Lung (tissue), 12 donors: Measurements from ENCODE around the gene PUSL1. TPM values are rescaled to one million over a fixed set of nuclear protein-coding genes. Genes with fewer than 3 reads are reported as not detected.

Source experiments
- ATAC-seq: fragments of 200-7000 bp; cut with Tn5 transposase; one replicate; pipeline ENCODE4 v1.9.1; 2020; ENCODE audit warnings: moderate number of reproducible peaks; ENCODE audit not compliant: insufficient read depth, low FRiP score
- DNase-seq, 3 donors: peaks; one replicate each; pipeline ENCODE4 v3.0.0-alpha.2; 2013 to 2017
- H3K27ac ChIP-seq, 2 donors: one replicate each; pipeline ENCODE4 v1.5.1; 2013; ENCODE audit warnings: mild to moderate bottlenecking in 2 of 2, moderate library complexity in 2 of 2, control low read depth in 1 of 2, inconsistent platforms in 1 of 2, low read depth in 1 of 2, low read length in 1 of 2
- H3K27me3 ChIP-seq, 3 donors: one replicate each; pipeline ENCODE4 v1.5.1; 2013; ENCODE audit warnings: low read length in 2 of 3; ENCODE audit not compliant: control insufficient read depth in 3 of 3, insufficient read depth in 3 of 3
- H3K36me3 ChIP-seq, 4 donors: one replicate each; pipeline ENCODE4 v1.5.1; 2013; ENCODE audit warnings: low read length in 4 of 4, mild to moderate bottlenecking in 1 of 4, moderate library complexity in 1 of 4; ENCODE audit not compliant: control insufficient read depth in 4 of 4, insufficient read depth in 4 of 4
- H3K4me1 ChIP-seq, 5 donors: one replicate each; pipeline ENCODE4 v1.5.1; 2013; ENCODE audit warnings: low read length in 5 of 5, mild to moderate bottlenecking in 2 of 5, moderate library complexity in 1 of 5; ENCODE audit not compliant: control insufficient read depth in 5 of 5, insufficient read depth in 5 of 5
- H3K4me3 ChIP-seq: one replicate; pipeline ENCODE4 v1.5.1; 2013; ENCODE audit warnings: mild to moderate bottlenecking, control low read depth, moderate library complexity
- H3K9ac ChIP-seq, 2 donors: one replicate each; pipeline ENCODE4 v1.5.1; 2013; ENCODE audit warnings: low read length in 2 of 2, control low read depth in 1 of 2; ENCODE audit not compliant: insufficient read depth in 1 of 2
- H3K9me3 ChIP-seq, 4 donors: one replicate each; pipeline ENCODE4 v1.5.1; 2013; ENCODE audit warnings: low read length in 3 of 4, mild to moderate bottlenecking in 1 of 4, moderate library complexity in 1 of 4; ENCODE audit not compliant: control insufficient read depth in 4 of 4, insufficient read depth in 3 of 4
- WGBS, 2 donors: extraction: QIAGEN DNeasy Blood & Tissue Kit; methylation state at CpG; one replicate each; pipeline ENCODE4 v1.1.7; 2013; 5-methylcytosine and 5-hydroxymethylcytosine counted together
- polyA plus RNA-seq, 2 donors: library from polyadenylated mRNA; stranded (reverse); fragments of 200-250 nt; gene quantifications; one replicate each; pipeline ENCODE4 v1.2.1, GENCODE V29; 2013
- total RNA-seq, 2 donors: library from RNA; depleted of rRNA in 1 of 2; stranded (reverse); fragments of >200 nt in 1 of 2; gene quantifications; one replicate each; pipeline ENCODE4 v1.2.1, GENCODE V29; 2014 to 2021
- TF ChIP-seq, protein P1 (sequence below): IDR thresholded peaks from 2 replicates; pipeline ENCODE4 v1.5.1; 2012; ENCODE audit warnings: mild to moderate bottlenecking; ENCODE audit errors: control extremely low read depth, extremely low read depth
- donor health status: control.
- donor health status: control.
- donor health status: Bipolar disorder and iron deficiency.
- donor health status: healthy.
- donor health status: DM: yes; HTN: yes; CAD: no.

Gene PUSL1
- total and polyA plus RNA-seq, 4 donors = 11.3 to 23.7 (median 18.6) TPM

DNA sequence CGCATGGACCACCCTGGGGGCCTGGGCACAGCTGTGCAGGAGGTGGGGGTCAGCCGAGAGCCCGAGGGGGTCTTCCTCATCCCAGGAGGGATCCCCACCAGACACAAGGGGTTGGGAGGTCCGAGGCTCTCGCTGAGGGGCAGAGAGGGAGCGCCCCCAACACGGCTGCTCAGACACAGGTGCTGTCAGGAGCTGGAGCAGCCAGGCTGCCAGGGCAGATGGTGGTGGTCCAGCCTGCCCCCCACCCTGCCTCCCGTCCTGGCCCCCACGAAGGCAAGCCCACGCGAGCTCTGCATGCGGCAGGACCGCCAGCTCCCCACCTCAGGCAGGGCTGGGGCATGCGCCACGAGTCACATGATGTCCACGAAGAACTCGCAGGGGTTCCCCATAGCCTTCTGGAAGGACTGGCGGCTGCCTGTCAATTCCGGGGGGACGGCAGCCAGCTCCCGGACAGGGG, 27.4 kb downstream of the PUSL1 start:
- ATAC-seq = no peak
- WGBS, 2 donors = 91% methylated on average over 20 to 21 of the region's 21 CpGs
- no peak overlapping the region for H3K4me3 ChIP-seq
- DNase-seq = no peak
- no peak overlapping the region for H3K27ac ChIP-seq
- H3K36me3 ChIP-seq = peaks cover 4 to 53% (median 8%) of the 10 kb centered on the region in 4 donors
- no peaks in the 10 kb centered on the region for H3K27me3 ChIP-seq
- TF ChIP-seq, protein P1, sequence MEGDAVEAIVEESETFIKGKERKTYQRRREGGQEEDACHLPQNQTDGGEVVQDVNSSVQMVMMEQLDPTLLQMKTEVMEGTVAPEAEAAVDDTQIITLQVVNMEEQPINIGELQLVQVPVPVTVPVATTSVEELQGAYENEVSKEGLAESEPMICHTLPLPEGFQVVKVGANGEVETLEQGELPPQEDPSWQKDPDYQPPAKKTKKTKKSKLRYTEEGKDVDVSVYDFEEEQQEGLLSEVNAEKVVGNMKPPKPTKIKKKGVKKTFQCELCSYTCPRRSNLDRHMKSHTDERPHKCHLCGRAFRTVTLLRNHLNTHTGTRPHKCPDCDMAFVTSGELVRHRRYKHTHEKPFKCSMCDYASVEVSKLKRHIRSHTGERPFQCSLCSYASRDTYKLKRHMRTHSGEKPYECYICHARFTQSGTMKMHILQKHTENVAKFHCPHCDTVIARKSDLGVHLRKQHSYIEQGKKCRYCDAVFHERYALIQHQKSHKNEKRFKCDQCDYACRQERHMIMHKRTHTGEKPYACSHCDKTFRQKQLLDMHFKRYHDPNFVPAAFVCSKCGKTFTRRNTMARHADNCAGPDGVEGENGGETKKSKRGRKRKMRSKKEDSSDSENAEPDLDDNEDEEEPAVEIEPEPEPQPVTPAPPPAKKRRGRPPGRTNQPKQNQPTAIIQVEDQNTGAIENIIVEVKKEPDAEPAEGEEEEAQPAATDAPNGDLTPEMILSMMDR = no peak
- peaks cover 0 to 2% (median 0%) of the 10 kb centered on the region in 5 donors for H3K4me1 ChIP-seq
- H3K9ac ChIP-seq = no peak overlapping the region
- peaks cover 0 to 5% (median 0%) of the 10 kb centered on the region in 4 donors for H3K9me3 ChIP-seq

DNA sequence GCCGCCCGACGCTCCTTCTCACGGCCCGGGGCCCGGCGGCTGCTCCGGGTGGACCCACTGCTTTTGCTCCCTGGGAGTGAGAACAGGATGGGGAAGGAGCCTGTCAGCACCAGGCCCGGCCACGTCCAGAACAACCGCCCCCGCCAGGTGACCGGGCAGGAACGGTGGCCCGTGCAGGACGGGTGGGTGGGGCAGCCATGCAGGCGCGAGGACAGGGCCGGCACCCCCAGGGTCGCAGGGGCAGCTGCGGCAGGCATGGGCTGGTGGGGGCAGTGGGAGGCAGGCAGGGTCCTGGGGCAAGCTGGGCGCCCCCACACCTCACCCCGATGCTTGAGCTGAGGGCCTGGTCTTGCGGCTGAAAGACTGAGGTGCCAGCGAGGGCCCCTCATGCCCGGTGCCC, 28.0 kb downstream of the PUSL1 start:
- WGBS, 2 donors = 93 to 94% methylated on average over 22 to 26 of the region's 26 CpGs
- TF ChIP-seq, protein P1 = no peak
- no peak overlapping the region for H3K9ac ChIP-seq
- no peak overlapping the region for H3K27ac ChIP-seq
- no peaks in the 10 kb centered on the region for H3K27me3 ChIP-seq
- no peak for DNase-seq
- peaks cover 0 to 5% (median 0%) of the 10 kb centered on the region in 4 donors for H3K9me3 ChIP-seq
- H3K4me3 ChIP-seq = no peak overlapping the region
- H3K4me1 ChIP-seq = peaks cover 0 to 2% (median 0%) of the 10 kb centered on the region in 5 donors
- H3K36me3 ChIP-seq = peaks cover 4 to 55% (median 11%) of the 10 kb centered on the region in 4 donors
- no peak for ATAC-seq

DNA sequence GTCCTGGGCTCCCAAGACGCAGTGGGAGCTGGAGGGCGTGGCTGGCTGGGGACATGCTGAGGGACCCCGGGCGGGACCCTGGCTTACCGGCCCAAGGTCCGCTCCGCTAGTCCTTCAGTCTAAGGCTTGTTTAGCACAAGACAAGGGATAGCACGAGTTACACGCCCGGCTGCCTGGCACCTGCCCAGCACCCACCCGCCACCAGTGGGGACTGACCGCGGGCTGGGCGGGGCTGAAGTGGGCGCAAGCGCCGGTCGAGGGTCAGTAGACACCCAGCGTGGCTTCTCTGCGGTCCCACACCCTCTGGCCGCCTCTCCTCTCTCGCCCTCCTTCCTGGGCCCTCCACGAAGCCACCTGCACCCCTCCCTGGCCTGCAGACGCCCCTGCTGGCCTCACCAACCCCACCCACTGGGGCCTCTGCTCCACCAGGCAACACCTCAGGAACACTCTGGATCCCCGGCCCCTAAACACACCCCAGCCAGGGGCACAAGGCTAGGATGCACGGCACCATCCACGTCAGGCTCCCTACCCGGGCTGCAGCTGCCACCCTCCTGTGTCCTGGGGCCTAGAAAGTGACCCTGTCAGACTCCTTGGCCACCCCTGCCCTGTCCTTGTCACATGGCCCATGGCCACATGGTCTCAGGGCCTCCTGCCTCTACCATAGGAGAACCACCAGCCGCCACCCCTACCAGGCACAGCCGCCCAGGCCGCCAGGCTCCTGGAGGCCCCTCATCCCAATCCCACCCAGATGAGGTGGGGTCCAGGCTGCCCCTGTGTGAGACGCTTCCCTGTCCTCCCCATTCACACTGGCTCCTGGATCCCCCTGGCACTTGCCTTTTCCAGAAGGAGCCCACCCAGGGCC, 28.8 kb downstream of the PUSL1 start:
- H3K36me3 ChIP-seq = peaks cover 4 to 59% (median 11%) of the 10 kb centered on the region in 4 donors
- TF ChIP-seq, protein P1 = no peak

More for the DNA sequence above, 28.8 kb downstream of the PUSL1 start:
- H3K9me3 ChIP-seq = peaks cover 0 to 5% (median 0%) of the 10 kb centered on the region in 4 donors
- H3K9ac ChIP-seq = no peak overlapping the region
- DNase-seq (no peak), ATAC-seq (no peak)
- WGBS, 2 donors = 97 to 98% methylated on average over 24 to 32 of the region's 32 CpGs
- peaks cover 0 to 2% (median 0%) of the 10 kb centered on the region in 5 donors for H3K4me1 ChIP-seq
- no peak overlapping the region for H3K4me3 ChIP-seq
- no peaks in the 10 kb centered on the region for H3K27me3 ChIP-seq
- no peak overlapping the region for H3K27ac ChIP-seq
